ENCODE data around the gene TMEM74B.

- TF ChIP-seq CTCF (IDR thresholded peaks at IDR 0.05; ENCODE audit: low read depth, low read length, missing input control) (no peak), GABPA (IDR thresholded peaks at IDR 0.05 in 1 of 2, conservative IDR thresholded peaks at IDR 0.05 in 1 of 2) (no peak), MAX (IDR thresholded peaks at IDR 0.05) (no peak), REST (IDR thresholded peaks at IDR 0.05) (no peak), SP1 (IDR thresholded peaks at IDR 0.05) (no peak)
Measured at GRCh38 chr20:1224205-1224890, 39.6 kb upstream of the TMEM74B start.

All from liver (tissue), 3 donors.